Upper lobe of right lung (tissue), 1 donor: Measurements from ENCODE around the gene ALOX12. TPM values are rescaled to one million over a fixed set of nuclear protein-coding genes. Genes with fewer than 3 reads are reported as not detected.

ENCODE experiments used
- ATAC-seq: fragments of 200-7000 bp; cut with Tn5 transposase; one replicate; pipeline ENCODE4 v1.9.1; 2020; ENCODE audit warnings: mild to moderate bottlenecking, moderate library complexity
- DNase-seq: peaks from one replicate; pipeline ENCODE4 v3.0.0-alpha.2; 2020
- H3K27ac ChIP-seq: fragments of 200-600 bp; one replicate; pipeline ENCODE4 v1.8.0; 2022
- H3K27me3 ChIP-seq: fragments of 200-600 bp; one replicate; pipeline ENCODE4 v1.8.0; 2022; ENCODE audit warnings: mild to moderate bottlenecking
- H3K36me3 ChIP-seq: fragments of 200-600 bp; one replicate; pipeline ENCODE4 v1.8.0; 2022
- H3K4me1 ChIP-seq: fragments of 200-600 bp; one replicate; pipeline ENCODE4 v1.8.0; 2022
- H3K4me3 ChIP-seq: fragments of 200-600 bp; one replicate; pipeline ENCODE4 v1.8.0; 2022; ENCODE audit warnings: mild to moderate bottlenecking
- H3K9me3 ChIP-seq: fragments of 200-600 bp; one replicate; pipeline ENCODE4 v1.8.0; 2022
- intact Hi-C: fragments of 100-400 bp; cut with DNase I; formaldehyde crosslinking; loops from one replicate; pipeline ENCODE4 v1.11.0; 2022
- total RNA-seq: library from RNA; stranded (reverse); fragmentation: NEBNext Ultra II Directional; extraction: Animal tissue kit (Norgen Biotek cat#: 25700); gene quantifications from one replicate; pipeline ENCODE4 v1.2.1, GENCODE V29; 2021
- TF ChIP-seq, protein P1 (sequence below): fragments of 200-600 bp; IDR thresholded peaks from one replicate; pipeline ENCODE4 v1.8.0; 2022; ENCODE audit warnings: antibody characterized with exemption
- donor health status: DM: no; HTN: yes; CAD: no; lungs with severe emphysema.

Gene ALOX12
- total RNA-seq, 1 donor from 2014 or later = 0.17 TPM

DNA sequence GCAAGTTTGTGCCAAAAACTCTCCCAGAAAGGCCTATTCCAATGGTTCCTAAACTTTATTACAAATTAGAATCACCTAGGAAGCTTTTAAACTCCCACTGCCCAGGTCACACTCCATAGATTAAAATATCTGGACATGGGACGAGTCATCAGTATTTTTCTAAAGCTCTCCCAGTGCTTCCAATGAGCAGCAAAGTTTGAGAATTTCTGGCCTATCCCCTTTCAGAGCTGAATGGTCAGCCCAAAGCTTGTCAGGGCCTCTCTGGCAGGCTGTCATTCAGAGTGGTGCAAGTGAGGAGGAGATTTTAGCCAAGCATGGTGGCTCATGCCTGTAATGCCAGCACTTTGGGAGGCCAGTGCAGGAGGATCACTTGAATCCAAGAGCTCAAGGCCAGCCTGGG lies 29.4 kb downstream of the ALOX12 start:
- intact Hi-C loops = no loop called here
- H3K36me3 ChIP-seq = no peaks in the 10 kb centered on the region
- no peak for DNase-seq
- peaks cover 37% of the 10 kb centered on the region for H3K4me1 ChIP-seq
- TF ChIP-seq, protein P1, sequence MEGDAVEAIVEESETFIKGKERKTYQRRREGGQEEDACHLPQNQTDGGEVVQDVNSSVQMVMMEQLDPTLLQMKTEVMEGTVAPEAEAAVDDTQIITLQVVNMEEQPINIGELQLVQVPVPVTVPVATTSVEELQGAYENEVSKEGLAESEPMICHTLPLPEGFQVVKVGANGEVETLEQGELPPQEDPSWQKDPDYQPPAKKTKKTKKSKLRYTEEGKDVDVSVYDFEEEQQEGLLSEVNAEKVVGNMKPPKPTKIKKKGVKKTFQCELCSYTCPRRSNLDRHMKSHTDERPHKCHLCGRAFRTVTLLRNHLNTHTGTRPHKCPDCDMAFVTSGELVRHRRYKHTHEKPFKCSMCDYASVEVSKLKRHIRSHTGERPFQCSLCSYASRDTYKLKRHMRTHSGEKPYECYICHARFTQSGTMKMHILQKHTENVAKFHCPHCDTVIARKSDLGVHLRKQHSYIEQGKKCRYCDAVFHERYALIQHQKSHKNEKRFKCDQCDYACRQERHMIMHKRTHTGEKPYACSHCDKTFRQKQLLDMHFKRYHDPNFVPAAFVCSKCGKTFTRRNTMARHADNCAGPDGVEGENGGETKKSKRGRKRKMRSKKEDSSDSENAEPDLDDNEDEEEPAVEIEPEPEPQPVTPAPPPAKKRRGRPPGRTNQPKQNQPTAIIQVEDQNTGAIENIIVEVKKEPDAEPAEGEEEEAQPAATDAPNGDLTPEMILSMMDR = no peak
- H3K27me3 ChIP-seq = no peaks in the 10 kb centered on the region
- no peak for ATAC-seq
- no peak overlapping the region for H3K27ac ChIP-seq
- no peaks in the 10 kb centered on the region for H3K9me3 ChIP-seq
- H3K4me3 ChIP-seq = peak overlapping the region; percentile 49

DNA sequence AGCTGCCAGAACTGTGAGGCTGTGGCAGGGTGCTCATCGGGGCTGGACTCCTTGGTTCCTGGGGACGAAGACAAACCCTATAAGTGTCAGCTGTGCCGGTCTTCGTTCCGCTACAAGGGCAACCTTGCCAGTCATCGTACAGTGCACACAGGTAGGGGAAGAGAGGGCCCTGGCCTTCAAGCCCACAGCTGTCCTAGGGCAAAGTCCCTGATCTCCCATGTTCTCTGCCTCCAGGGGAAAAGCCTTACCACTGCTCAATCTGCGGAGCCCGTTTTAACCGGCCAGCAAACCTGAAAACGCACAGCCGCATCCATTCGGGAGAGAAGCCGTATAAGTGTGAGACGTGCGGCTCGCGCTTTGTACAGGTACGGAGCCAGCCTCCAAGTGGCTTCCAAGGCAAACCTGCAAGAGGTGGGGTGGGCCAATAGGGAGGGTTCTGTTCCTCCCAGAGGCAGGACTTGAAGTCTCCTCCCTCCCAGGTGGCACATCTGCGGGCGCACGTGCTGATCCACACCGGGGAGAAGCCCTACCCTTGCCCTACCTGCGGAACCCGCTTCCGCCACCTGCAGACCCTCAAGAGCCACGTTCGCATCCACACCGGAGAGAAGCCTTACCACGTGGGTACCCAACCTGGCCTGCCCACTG lies 30.7 kb downstream of the ALOX12 start:
- TF ChIP-seq, protein P1 = no peak
- intact Hi-C loops = no loop called here
- no peak for DNase-seq
- H3K4me1 ChIP-seq = peaks cover 28% of the 10 kb centered on the region
- no peaks in the 10 kb centered on the region for H3K9me3 ChIP-seq
- H3K4me3 ChIP-seq = peak overlapping the region; percentile 16
- H3K27ac ChIP-seq = peak overlapping the region; percentile 42
- no peak for ATAC-seq
- H3K27me3 ChIP-seq = no peaks in the 10 kb centered on the region
- H3K36me3 ChIP-seq = no peaks in the 10 kb centered on the region

DNA sequence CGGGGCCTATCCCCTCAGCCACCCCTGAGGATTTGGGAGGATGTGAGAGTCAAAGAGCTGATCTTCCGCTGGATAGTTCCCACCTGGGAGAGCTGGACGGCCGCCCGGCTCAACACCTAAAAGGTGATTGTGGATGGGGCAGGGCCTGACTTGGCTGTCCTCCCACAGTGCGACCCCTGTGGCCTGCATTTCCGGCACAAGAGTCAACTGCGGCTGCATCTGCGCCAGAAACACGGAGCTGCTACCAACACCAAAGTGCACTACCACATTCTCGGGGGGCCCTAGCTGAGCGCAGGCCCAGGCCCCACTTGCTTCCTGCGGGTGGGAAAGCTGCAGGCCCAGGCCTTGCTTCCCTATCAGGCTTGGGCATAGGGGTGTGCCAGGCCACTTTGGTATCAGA lies 31.5 kb downstream of the ALOX12 start:
- TF ChIP-seq, protein P1 = no peak
- no peak for ATAC-seq
- H3K9me3 ChIP-seq = no peaks in the 10 kb centered on the region
- intact Hi-C loops = no loop called here
- H3K4me3 ChIP-seq = peak overlapping the region; percentile 16
- H3K27ac ChIP-seq = peak overlapping the region; percentile 42
- H3K27me3 ChIP-seq = no peaks in the 10 kb centered on the region
- H3K4me1 ChIP-seq = peaks cover 22% of the 10 kb centered on the region
- no peak for DNase-seq
- no peaks in the 10 kb centered on the region for H3K36me3 ChIP-seq

DNA sequence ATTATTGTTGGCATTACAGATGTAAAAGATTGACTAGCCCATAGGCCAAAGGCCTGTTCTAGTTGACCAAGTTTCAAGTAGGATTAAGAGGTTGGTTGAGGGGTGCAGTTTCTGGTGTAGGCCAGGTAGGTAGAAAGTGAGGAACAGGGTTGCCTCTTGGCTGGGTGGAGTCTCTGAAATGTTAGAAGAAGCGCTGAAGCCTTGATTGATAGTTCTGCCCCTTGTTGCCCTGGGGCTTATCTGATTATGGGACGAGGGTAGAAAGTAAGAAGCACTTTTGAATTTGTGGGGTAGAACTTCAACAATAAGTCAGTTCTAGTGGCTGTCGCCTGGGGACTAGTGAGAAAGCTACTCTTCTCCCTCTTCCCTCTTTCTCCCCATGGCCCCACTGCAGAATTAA lies 33.2 kb downstream of the ALOX12 start:
- peak overlapping the region; percentile 21 for H3K4me3 ChIP-seq
- no peak for ATAC-seq
- no peaks in the 10 kb centered on the region for H3K9me3 ChIP-seq
- no peak for DNase-seq
- peak overlapping the region; percentile 36 for H3K27ac ChIP-seq
- no peaks in the 10 kb centered on the region for H3K27me3 ChIP-seq
- H3K36me3 ChIP-seq = no peaks in the 10 kb centered on the region
- H3K4me1 ChIP-seq = peaks cover 19% of the 10 kb centered on the region
- TF ChIP-seq, protein P1 = no peak
- intact Hi-C loops = no loop called here

DNA sequence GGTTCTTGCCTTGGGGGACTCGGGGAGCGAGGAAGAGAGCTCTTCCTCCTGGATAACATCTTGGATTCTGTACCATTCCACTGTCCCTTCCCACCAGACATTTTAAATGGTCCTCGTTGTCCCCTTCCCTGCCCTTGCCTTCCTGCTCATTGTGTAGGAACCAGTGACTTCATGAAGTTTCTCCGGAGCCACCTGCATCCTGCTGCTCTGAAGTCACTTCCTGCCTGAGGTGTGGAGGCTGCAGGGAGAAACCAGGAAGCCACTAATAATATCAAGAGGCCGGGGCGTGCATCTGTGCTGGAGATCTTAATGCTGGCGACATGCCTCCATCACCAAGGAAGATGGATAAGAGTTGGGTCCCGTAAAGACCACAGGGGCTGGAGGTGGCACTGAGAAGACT lies 33.8 kb downstream of the ALOX12 start:
- H3K27ac ChIP-seq = peak overlapping the region; percentile 36
- intact Hi-C loops = no loop called here
- DNase-seq (no peak), ATAC-seq (peak; percentile 62)
- no peaks in the 10 kb centered on the region for H3K9me3 ChIP-seq
- no peaks in the 10 kb centered on the region for H3K27me3 ChIP-seq
- H3K4me1 ChIP-seq = peaks cover 24% of the 10 kb centered on the region
- H3K36me3 ChIP-seq = no peaks in the 10 kb centered on the region
- TF ChIP-seq, protein P1 = no peak
- H3K4me3 ChIP-seq = peak overlapping the region; percentile 21
